C4-2B (cell line): ENCODE data around the gene PTPRU.

Experiments used
- ZFX ChIP-seq: fragments of 450-650 bp; IDR thresholded peaks from 2 replicates; pipeline ENCODE4 v1.6.1; 2017
- TF ChIP-seq, protein P1 (sequence below): fragments of 450-650 bp; conservative IDR thresholded peaks from 2 replicates; pipeline ENCODE4 v1.5.1; 2017; ENCODE audit warnings: mild to moderate bottlenecking

- TF ChIP-seq, protein P1, sequence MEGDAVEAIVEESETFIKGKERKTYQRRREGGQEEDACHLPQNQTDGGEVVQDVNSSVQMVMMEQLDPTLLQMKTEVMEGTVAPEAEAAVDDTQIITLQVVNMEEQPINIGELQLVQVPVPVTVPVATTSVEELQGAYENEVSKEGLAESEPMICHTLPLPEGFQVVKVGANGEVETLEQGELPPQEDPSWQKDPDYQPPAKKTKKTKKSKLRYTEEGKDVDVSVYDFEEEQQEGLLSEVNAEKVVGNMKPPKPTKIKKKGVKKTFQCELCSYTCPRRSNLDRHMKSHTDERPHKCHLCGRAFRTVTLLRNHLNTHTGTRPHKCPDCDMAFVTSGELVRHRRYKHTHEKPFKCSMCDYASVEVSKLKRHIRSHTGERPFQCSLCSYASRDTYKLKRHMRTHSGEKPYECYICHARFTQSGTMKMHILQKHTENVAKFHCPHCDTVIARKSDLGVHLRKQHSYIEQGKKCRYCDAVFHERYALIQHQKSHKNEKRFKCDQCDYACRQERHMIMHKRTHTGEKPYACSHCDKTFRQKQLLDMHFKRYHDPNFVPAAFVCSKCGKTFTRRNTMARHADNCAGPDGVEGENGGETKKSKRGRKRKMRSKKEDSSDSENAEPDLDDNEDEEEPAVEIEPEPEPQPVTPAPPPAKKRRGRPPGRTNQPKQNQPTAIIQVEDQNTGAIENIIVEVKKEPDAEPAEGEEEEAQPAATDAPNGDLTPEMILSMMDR: no peak
- TF ChIP-seq ZFX: no peak
These were observed 127.9 kb downstream of the PTPRU start for GRCh38 chr1:29364101-29364678.
